UCSD-AML1 (cell line): ENCODE data around the gene HNRNPUL1.
A peak's percentile ranks its signal among the peaks of the same experiment; 100 is the strongest.
"Not testable (repeated sequence)": the region's sequence is repeated elsewhere in the genome, so short reads cannot be mapped to it uniquely, and the experiment has no call there.

Experiments used
- DNase-seq: peaks from one replicate; lab custom pipeline; 2025; ENCODE audit not compliant: unreplicated experiment; lab: John Stamatoyannopoulos, UW

HNRNPUL1 gene

DNA sequence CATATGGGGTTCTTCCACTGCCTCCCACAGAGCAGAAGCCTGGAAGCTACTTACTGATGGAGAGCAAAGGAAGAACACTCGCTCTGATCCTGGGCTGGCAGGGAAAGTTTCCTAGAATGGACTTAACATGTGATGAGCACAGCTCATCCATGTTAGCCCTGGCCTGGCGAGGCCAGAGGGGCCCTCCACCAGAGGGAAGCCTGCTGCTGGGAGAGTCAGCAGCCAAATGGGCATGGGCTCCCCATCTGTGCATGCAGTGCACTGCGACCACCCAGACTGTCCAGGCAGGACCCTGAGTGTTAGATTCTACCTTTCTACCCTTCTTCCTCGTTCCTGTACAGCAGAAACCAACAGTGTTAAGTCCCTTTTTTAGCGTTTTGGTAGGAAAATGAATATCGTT, 8.9 kb downstream of the HNRNPUL1 start:
- DNase-seq, result no peak

DNA sequence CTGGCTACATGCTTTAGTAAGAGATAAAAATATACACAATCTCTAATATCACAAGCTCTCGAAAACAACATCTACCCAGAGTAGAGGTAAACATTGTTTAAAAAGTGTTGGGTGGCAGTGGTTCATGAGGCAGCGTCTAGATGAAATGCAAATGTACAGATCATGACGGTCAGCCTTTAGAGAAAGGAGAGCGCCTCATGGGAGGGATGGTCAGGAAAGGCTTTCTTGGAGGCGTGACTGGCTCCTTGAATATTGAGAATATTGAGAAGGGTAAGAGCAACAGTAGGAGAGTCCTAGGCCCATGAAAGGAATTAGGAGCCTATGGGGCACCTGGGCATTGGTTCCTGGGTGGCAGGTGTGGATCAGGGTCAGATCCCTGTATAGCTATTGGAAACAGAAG, 10.6 kb downstream of the HNRNPUL1 start:
- no peak for DNase-seq

DNA sequence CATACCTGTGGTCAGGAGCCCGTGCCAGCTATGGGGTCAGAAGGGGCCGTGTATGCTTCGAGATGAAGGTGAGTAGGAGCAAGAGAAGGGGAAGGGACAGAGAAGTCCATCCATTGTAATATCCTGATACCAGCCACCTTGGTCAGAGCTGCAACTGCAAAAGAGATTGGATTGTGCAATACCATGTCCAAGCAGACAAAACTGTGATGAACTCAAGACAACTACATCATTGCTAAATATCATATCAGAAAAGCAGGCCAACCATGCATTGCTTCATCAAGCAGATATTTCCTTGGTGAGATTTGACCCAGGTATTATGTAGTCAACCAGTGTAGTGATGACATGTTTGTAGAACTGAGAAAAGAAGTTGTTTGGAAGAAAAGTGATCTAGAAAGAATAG, 12.1 kb downstream of the HNRNPUL1 start:
- no peak for DNase-seq

DNA sequence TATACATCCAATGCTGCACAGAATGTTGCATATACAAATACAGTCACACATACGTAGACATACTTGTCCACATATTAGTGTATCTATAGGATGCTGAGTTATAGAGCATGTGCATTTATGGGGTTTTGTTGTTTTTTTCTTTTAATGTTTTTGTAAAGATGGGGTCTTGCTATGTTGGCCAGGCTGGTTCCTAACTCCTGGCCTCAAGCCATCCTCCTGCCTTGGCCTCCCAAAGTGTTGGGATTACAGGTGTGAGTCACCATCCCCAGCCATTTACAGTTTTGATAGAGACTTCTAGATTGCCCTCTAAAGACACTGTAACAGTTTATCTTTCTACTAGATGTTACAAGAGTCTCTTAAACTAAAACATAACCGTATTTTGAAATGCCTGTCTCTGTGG, 14.3 kb downstream of the HNRNPUL1 start:
- DNase-seq, result no peak

DNA sequence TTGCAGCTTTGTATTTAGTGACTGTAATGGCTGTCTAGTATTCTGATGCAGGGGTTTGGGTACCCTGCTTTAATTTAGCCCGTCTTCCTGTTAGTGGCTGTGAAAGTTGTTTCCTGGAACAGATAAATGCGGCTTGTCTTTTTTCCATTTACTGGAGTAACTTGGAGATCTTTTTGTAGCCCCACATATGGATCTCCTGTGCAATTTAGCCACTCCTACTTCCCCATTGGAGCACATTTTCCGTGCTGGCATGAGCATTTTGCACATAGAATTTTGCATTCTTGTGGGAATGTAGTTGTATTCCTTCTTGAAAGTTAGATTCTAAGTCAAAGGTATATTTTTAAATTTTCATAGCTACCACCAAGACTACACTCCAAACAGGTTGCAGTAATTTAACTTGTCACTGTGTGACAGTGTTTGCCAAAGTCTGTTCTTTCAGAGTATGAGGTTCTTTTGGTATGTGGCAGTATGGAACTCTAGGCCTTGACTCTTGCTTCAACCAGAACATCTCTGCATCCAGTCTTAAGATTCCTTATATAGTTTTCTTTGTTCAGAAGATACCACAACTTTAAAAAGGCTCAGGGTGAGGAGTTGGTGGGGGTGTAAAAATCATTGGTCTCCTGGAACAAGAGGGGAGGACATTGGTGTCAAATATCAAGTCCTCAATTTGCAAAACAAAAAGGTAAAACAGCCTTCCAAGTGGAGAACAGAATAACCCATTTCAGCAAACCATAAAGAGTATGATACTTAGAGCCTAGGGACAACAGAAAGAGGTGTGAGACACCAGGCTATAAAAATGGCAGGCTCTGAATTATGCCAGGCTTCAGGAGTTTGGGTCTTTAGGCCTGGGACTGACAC, 24.7 kb downstream of the HNRNPUL1 start:
- DNase-seq, result no peak

DNA sequence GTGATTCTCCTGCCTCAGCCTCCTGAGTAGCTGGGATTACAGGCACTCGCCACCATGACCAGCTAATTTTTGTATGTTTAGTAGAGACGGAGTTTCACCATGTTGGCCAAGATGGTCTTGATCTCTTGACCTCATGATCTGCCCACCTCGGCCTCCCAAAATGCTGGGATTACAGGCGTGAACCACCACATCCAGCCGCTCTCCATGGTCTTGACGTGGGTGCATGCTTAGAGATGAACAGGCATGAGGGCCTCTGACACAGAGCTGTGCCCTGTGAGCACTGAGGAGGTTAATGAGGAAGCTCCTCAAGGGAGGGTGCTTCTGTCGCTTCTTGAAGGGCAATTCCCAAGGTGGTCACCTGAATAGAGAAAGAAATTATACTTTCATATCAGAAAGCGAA, 25.6 kb downstream of the HNRNPUL1 start:
- not testable (repeated sequence) for DNase-seq

DNA sequence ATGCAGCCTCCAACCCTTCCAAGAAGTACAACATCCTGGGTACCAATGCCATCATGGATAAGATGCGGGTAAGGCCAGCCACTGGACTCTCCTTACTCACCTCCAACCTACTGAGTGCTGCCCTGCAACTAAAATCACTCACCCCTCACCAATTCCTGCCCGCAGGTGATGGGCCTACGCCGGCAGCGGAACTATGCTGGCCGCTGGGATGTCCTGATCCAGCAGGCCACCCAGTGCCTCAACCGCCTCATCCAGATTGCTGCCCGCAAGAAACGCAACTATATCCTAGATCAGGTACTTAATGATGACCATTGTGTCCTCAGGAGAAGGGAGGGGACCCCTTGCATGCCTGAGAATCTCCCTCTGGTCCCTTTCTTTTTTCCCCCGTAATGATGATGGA, 30.2 kb downstream of the HNRNPUL1 start:
- no peak for DNase-seq

DNA sequence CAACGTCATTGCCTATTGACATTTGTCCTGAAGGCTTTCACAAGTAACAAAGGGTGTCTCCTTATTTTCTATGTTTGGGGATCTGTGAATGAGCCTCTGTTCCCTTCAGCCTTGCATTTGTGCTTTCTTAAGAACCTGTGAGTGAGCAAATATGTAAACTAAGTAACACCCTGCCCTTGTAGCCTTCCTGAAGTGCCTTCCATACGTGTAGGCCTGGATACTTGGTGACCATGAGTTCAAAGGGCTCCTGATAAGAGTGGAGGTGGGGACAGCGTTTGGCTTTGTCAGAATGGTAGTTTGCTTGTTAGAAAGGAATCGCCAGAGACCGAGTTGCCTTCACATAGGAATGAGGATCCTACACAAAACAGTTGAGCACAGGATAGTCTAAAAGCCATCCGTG, 31.3 kb downstream of the HNRNPUL1 start:
- no peak for DNase-seq

DNA sequence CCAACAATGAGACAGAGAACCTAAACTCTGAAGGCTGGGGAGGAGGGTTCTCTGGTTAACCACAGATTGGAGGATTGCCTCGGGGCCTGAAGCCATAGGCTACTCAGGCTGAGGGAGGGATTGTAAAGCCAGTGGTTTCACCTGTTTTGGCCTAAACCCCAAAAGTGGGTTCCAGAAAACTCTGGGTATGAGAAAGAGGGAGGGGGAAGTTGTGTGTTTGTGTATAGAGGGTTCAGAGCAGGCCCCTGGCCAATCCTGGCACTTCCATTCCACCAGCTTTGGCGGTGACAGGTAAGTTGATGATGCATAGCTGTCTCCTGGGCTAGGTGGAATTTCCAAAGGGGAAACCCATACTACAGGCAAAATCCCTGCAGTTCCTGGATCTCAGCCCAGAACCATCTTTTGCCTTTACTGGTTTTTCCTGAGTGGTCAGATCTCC, 32.3 kb downstream of the HNRNPUL1 start:
- no peak for DNase-seq

DNA sequence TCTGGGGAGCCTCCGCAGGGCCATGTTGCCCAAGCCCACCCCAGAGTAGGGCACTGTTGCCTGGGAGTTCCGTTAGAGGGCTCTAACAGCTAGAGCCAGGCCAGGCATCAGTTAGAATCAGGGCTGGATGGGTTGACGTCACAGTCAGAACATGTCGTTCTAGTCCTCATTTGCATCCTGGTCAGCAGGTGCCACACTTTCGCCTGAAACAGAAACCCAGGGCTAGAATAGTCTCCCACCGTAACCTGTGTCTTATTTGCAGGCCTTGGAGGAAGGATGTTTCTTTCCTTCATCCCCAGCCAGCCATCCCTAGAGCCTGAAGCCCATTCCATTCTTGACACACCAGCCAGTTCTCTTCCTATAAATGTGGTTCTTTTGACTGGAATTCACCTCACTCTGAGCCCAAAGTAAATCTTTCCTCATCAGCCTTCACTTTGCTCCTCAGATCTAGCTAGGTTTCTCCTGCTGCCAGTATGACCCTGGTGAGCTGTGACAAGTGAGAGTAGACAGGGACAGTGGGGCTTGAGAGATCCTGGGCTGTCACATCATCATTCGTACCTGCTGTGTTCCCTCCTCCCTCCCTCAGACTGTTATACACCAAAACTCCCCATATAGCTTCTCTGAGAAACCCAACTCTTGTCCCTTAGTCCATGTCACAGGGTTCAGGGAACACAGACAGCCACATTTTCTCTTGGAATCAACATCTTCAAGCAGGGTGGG, 33.6 kb downstream of the HNRNPUL1 start:
- no peak for DNase-seq

DNA sequence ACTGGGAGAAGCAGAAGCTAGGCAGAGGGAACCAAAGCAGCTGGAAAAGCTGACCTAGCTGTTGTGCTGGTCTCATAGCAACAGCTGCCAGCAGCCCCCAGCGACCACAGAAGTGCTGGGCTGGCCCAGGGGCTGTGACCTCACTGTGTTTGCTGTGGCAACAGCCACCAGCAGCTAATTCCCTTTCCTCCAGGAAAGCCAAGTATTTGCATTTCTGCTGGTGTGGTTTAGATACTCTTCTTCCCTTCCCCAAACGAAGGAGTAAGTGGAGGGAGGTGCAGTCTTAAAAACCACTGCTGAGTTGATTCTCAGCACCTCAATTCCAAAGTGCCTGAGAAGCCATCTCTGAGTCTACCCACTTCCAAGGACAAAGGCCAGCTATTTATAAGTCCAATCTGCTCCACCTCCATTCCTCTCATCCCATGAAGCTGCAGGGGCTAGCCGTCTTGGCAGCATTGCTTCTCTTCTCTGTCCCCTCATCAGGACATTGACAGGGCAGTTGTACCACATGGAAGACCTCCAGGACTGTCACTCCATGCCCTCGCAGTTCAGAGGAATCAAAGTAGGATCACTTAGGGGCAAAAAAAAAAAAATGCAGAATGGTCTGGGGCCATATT, 34.3 kb downstream of the HNRNPUL1 start:
- DNase-seq, result peak; percentile 83

DNA sequence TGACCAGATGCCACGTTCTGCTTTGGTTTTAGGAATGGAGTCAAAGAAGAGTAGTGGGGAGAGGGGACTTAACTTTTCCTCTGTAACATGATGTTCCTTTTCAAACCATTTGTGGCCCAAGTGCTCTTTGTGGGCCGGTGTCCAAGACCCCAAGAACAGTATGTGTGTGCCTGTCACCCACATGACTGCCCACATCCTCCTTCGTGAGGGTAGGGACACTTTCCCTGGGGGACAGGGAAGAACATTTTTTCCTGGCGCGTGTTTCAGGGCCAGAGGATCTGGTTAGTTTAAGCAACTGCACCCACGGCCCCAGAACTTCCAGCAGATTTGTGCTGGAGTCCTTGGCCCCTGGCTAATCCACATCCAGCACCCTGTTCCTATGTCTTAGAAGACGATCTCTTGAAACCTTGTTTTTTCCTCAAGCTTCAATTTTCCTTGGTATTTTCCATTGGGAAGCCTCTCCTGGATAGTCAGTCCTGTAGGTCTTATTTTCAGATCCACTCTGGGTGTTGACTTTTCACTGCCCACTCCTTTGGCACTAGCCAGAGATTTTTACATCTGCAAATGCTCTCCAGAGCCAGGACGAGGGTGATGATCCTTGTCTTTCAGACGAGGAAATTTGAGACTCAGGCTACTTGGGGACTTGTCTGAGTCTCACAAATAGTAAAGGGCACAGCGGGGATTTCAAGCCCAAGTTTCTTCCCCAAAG, 35.0 kb downstream of the HNRNPUL1 start:
- DNase-seq, result no peak

DNA sequence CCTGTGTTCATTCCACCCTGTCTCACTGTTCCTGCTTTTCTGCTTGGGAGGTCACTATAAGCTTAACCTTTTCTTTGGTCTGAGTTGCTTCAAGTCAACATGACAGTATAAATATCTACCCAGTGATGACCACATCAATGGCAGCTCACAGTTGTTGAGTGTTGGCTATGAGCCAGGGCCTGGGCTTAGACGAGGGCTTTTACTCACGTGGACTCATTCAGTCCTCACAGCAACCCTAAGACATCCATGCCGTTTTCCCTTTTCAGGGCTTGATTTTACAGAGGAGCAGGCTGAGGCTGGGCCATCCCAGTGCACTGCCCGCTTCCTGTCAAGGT, 35.5 kb downstream of the HNRNPUL1 start:
- no peak for DNase-seq

DNA sequence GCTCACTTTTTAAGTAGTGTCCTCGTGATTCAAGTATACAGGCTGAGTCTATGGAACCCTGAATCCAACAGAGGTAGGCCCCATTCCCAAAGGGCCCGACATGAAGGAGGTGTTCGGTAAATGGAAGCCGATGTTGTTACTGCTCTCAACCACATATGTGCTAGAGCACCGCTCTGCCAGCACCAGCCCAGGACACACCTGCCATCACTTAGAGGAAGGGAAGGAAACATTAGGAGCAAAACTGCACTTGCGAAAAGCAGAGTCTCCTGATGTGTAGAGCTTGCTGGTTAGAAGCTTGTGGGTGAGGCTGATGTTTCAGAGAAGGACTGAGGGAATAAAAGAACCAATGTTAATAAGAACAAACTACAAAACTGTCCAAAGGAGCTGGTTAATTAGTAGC, 36.4 kb downstream of the HNRNPUL1 start:
- DNase-seq, result no peak

DNA sequence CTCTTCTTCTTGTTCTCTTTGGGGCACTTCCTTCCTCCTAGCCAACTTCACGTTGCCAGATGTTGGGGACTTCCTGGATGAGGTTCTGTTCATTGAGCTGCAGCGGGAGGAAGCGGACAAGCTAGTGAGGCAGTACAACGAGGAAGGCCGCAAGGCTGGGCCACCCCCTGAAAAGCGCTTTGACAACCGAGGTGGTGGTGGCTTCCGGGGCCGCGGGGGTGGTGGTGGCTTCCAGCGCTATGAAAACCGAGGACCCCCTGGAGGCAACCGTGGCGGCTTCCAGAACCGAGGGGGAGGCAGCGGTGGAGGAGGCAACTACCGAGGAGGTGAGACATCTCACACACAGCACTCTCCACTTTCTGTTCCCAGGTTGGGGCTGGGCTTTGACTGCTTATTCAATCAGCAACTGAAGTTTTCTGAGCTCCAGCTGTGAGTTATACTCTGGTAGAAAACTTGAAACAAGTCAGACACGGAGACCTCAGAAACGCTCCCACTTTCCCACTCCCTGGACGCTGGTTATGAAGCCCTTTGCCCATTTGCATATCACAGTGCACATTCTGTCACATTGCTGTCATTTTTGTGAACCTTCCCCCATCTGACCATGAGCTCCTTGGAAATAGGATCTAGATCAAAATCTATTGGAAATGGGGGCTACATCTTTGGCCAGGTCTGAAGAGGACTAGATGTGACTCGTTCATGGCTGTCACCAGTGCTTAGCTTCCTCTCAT, 38.6 kb downstream of the HNRNPUL1 start:
- peak; percentile 68 for DNase-seq

DNA sequence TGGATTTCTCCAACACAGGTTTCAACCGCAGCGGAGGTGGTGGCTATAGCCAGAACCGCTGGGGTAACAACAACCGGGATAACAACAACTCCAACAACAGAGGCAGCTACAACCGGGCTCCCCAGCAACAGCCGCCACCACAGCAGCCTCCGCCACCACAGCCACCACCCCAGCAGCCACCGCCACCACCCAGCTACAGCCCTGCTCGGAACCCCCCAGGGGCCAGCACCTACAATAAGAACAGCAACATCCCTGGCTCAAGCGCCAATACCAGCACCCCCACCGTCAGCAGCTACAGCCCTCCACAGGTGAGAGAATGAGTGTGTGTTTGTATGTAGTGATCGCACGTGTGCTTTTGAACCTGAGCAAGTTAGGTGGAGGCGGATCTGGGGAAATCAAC, 39.8 kb downstream of the HNRNPUL1 start:
- DNase-seq, result no peak

DNA sequence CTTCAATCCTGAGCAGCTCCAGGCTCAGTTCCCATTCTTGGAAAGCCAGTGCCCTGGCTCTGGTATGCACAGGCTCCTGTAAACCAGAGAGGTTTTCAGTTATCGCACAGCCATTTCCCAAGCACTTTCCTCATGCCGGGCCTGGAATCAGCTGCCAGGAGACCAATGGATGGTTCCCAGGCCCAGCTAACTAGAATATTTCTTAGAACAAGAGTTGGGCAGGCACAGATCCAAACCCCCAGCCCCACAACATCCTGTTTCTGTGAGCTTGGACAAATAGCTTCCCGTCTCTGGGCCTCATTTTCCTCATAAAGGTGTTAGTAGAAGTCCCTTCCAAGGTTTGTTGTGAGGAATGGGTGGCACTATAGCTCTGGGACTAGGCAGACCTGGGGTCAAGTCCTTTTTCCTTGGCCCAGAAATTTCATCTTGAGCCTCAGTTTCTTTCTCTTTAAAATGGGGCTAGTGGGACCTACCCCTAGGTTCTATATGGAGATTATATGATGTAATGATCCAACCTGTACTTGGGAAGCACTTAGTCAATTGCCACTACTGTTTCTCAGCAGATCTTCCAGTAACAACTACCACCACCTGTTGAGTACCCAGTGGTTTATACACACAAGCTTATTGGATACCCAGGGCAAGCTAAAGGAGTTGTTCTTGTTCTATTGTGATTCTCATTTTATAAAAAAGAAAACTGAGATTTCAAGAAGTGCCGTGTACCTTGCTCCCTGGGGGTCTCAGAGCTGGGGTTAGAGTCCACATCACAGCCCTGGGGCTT, 40.7 kb downstream of the HNRNPUL1 start:
- no peak for DNase-seq

DNA sequence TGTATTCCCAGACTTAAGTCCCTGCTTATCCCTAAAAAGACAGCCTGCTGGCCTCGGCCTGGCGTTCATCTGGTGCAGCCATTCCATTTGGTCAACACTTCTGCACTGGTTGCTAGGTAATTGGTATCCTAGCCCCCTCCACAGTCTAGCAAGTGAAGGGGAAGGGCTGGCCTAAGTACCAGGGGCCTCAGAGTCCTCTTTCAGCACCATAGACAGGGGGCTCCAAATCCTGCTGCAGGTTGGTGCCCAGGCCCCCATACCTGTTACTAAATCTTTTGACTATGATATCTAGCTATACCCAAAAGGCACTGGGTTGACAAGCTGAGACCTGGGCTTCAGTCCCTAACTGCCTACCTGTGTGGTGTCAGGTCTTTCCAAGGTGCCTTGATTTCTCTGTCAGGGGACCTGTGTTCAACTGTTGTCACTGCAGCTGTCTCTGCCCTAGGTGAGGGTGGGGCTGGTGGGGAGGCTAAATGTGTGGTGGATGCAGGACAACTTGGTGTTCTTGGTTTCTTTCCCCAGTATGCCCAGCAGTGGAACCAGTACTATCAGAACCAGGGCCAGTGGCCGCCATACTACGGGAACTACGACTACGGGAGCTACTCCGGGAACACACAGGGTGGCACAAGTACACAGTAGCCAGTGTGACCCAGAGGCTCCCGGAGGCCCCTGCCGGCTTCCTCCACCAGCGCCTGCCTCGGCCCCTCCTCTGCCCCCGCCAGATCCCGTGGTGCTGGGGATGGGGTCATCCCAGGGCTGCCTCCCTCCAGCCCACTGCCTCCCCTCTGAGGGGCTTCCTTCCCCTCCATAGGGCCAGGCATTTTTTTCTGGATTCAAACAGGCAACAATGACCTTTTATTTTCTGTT, 42.0 kb downstream of the HNRNPUL1 start:
- DNase-seq, result no peak
